Lower leg skin (tissue), 3 donors: ENCODE results near the gene PPP4C.

Source experiments
- CTCF ChIP-seq, 3 donors: fragments of 450-650 bp; IDR thresholded peaks; one replicate each; pipeline ENCODE4 v1.5.1; 2016; ENCODE audit warnings: antibody characterized with exemption in 3 of 3, mild to moderate bottlenecking in 3 of 3, moderate library complexity in 2 of 3
- POLR2A ChIP-seq, 2 donors: fragments of 450-650 bp; IDR thresholded peaks; one replicate each; pipeline ENCODE4 v1.6.1; 2016 to 2017; ENCODE audit warnings: antibody characterized with exemption in 2 of 2, mild to moderate bottlenecking in 1 of 2, moderate library complexity in 1 of 2

GRCh38 chr16:30091474-30092372 is 15.9 kb downstream of the PPP4C start, which contains the start of gene TBX6:
- TF ChIP-seq CTCF (IDR thresholded peaks at IDR 0.05): peak in 2 of 3 donors; percentile 12 to 24
- TF ChIP-seq POLR2A (IDR thresholded peaks at IDR 0.05): no peak
